C4-2B (cell line): ENCODE measurements around the gene KLHL9.
"Not testable (repeated sequence)": the region's sequence is repeated elsewhere in the genome, so short reads cannot be mapped to it uniquely, and the experiment has no call there.

Source experiments
- CTCF ChIP-seq: fragments of 450-650 bp; conservative IDR thresholded peaks from 2 replicates; pipeline ENCODE4 v1.5.1; 2017; ENCODE audit warnings: mild to moderate bottlenecking
- ZFX ChIP-seq: fragments of 450-650 bp; IDR thresholded peaks from 2 replicates; pipeline ENCODE4 v1.6.1; 2017

- TF ChIP-seq CTCF, ZFX: not testable (repeated sequence)
These were observed 36.3 kb upstream of the KLHL9 start for GRCh38 chr9:21371467-21371866.
